SK-N-MC (cell line): ENCODE data around the gene COG2.

ENCODE experiments used
- EZH2 ChIP-seq: fragments of 200-600 bp; sonication (generic); IDR thresholded peaks from one replicate; pipeline ENCODE4 v1.6.1; 2017; ENCODE audit warnings: antibody characterized with exemption
- POLR2AphosphoS5 ChIP-seq: IDR thresholded peaks from 2 replicates; pipeline ENCODE4 v1.6.1; 2012; ENCODE audit warnings: mild to moderate bottlenecking, low read depth, low read length, borderline replicate concordance

- no peak for TF ChIP-seq POLR2AphosphoS5
- TF ChIP-seq EZH2, result no peak
Observed at GRCh38 chr1:230595181-230595580, 47.1 kb upstream of the COG2 start.
